Activated naive CD4-positive, alpha-beta T cell treated with anti-CD3 and anti-CD28 coated beads, Interleukin-2, amount 50 U/mL, for 16 hours (primary cell): ENCODE measurements around the gene CST6.
"Not testable (repeated sequence)": the region's sequence is repeated elsewhere in the genome, so short reads cannot be mapped to it uniquely, and the experiment has no call there.

Experiments used
- DNase-seq: peaks from one replicate; pipeline ENCODE4 v3.0.0-alpha.2; 2020

The CST6 gene

GRCh38 chr11:65987336-65987735 lies 24.5 kb upstream of the CST6 start:
- DNase-seq = no peak

- peak; percentile 89 for DNase-seq
These were observed 22.8 kb upstream of the CST6 start for GRCh38 chr11:65988791-65989592.

GRCh38 chr11:65992056-65992455 lies 19.8 kb upstream of the CST6 start:
- no peak for DNase-seq

GRCh38 chr11:65997286-65997685 lies 14.5 kb upstream of the CST6 start:
- DNase-seq = no peak

- peak; percentile 90 for DNase-seq
These were observed 9.7 kb upstream of the CST6 start, which contains the start of the genes BANF1 and EIF1AD for GRCh38 chr11:66001942-66002647. Gene BANF1, plus strand, starts transcription at chr11:66002503. Its CDS starts 748 bp downstream, at chr11:66003251. Gene EIF1AD, minus strand, starts transcription at chr11:66002157. Its CDS starts 1,768 bp downstream, at chr11:66000389.

GRCh38 chr11:66002648-66003225 lies 9.1 kb upstream of the CST6 start:
- DNase-seq = peak; percentile 77

GRCh38 chr11:66003291-66003690 lies 8.5 kb upstream of the CST6 start:
- DNase-seq = no peak

- DNase-seq = no peak
These were observed 7.6 kb upstream of the CST6 start for GRCh38 chr11:66004186-66004585.

GRCh38 chr11:66006134-66006890 lies 5.5 kb upstream of the CST6 start:
- DNase-seq = no peak

GRCh38 chr11:66006891-66007176 lies 5.0 kb upstream of the CST6 start:
- no peak for DNase-seq

GRCh38 chr11:66007201-66007634 lies 4.6 kb upstream of the CST6 start:
- no peak for DNase-seq

GRCh38 chr11:66008095-66008467 lies 3.7 kb upstream of the CST6 start:
- no peak for DNase-seq

GRCh38 chr11:66008468-66009101 lies 3.2 kb upstream of the CST6 start:
- DNase-seq = no peak

- not testable (repeated sequence) for DNase-seq
These were observed 1.8 kb upstream of the CST6 start for GRCh38 chr11:66010036-66010435.

GRCh38 chr11:66011239-66011784 lies 496 bp upstream of the CST6 start:
- no peak for DNase-seq

GRCh38 chr11:66012371-66012945 lies 650 bp downstream of the CST6 start:
- DNase-seq = no peak

GRCh38 chr11:66012946-66013761 lies 1.3 kb downstream of the CST6 start:
- no peak for DNase-seq

- no peak for DNase-seq
These were observed 1.9 kb downstream of the CST6 start for GRCh38 chr11:66013762-66014100.

- DNase-seq = no peak
These were observed 3.1 kb downstream of the CST6 start for GRCh38 chr11:66014804-66015453.

GRCh38 chr11:66015454-66015881 lies 3.7 kb downstream of the CST6 start:
- no peak for DNase-seq
